SK-N-SH (cell line): ENCODE results near the gene SBF2. TPM values are rescaled to one million over a fixed set of nuclear protein-coding genes. Genes with fewer than 3 reads are reported as not detected.

Experiments
- CTCF ChIA-PET: fragments of 300-600, 350-600 bp; formaldehyde crosslinking; extraction: SDS; loops from one replicate; lab custom pipeline; 2021; lab: Yijun Ruan, JAX
- POLR2A ChIA-PET: fragments of 350-600 bp; sonication (Branson Sonifier 250); formaldehyde crosslinking; extraction: SDS; loops from one replicate; lab custom pipeline; 2020; ENCODE audit warnings: antibody characterized with exemption, inconsistent platforms; lab: Yijun Ruan, JAX
- DNase-seq: peaks from one replicate; pipeline ENCODE4 v3.0.0; 2012
- H2AFZ ChIP-seq: fragments of 200-600 bp; sonication (generic); 2 replicates; pipeline ENCODE4 v1.8.1; 2016; ENCODE audit warnings: antibody characterized with exemption, mild to moderate bottlenecking, low read depth
- H3F3A ChIP-seq: fragments of 200-600 bp; sonication (generic); replicated peaks from 2 replicates; pipeline ENCODE3; 2016; ENCODE audit warnings: antibody characterized with exemption, mild to moderate bottlenecking; ENCODE audit not compliant: insufficient read depth
- H3K27ac ChIP-seq, 2 experiments: fragments of 200-500 bp in 1 of 2; fragments of 200-600 bp in 1 of 2; sonication (Bioruptor generic) in 1 of 2; sonication (generic), shearing (Covaris generic) in 1 of 2; 2 replicates each; pipeline versions ENCODE4 v1.5.1 to v1.6.1; 2014 to 2016; ENCODE audit warnings: low read depth in 2 of 2, inconsistent platforms in 1 of 2, low read length in 1 of 2, mild to moderate bottlenecking in 1 of 2, mixed read lengths in 1 of 2
- H3K27me3 ChIP-seq: fragments of 200-600 bp; sonication (generic), shearing (Covaris generic); 2 replicates; pipeline ENCODE4 v1.6.1; 2016; ENCODE audit warnings: mixed run types; ENCODE audit not compliant: insufficient read depth
- H3K36me3 ChIP-seq, 2 experiments: fragments of 200-500 bp in 1 of 2; fragments of 200-600 bp in 1 of 2; sonication (Bioruptor generic) in 1 of 2; sonication (generic) in 1 of 2; replicated peaks in 1 of 2; 2 replicates each; pipeline versions ENCODE3 to v1.5.1; 2014 to 2016; ENCODE audit warnings: low read length in 1 of 2, mild to moderate bottlenecking in 1 of 2; ENCODE audit not compliant: insufficient read depth in 2 of 2, control insufficient read depth in 1 of 2
- H3K4me1 ChIP-seq, 2 experiments: fragments of 200-500 bp in 1 of 2; fragments of 200-600 bp in 1 of 2; sonication (Bioruptor generic) in 1 of 2; sonication (generic), shearing (Covaris generic) in 1 of 2; 2 replicates each; pipeline versions ENCODE4 v1.5.1 to v1.6.1; 2014 to 2016; ENCODE audit warnings: low read depth in 1 of 2, low read length in 1 of 2, mixed run types in 1 of 2; ENCODE audit not compliant: insufficient read depth in 2 of 2, control insufficient read depth in 1 of 2
- H3K4me2 ChIP-seq: fragments of 200-600 bp; sonication (generic), shearing (Covaris generic); 2 replicates; pipeline ENCODE4 v1.6.1; 2017; ENCODE audit warnings: mixed run types
- H3K4me3 ChIP-seq, 2 experiments: fragments of 200-500 bp in 1 of 2; fragments of 200-600 bp in 1 of 2; sonication (Bioruptor generic) in 1 of 2; sonication (generic), shearing (Covaris generic) in 1 of 2; 2 replicates each; pipeline versions ENCODE4 v1.5.1 to v1.8.1; 2014 to 2016; ENCODE audit warnings: low read depth in 2 of 2, inconsistent platforms in 1 of 2, low read length in 1 of 2, mild to moderate bottlenecking in 1 of 2, mixed read lengths in 1 of 2, moderate library complexity in 1 of 2
- H3K79me2 ChIP-seq: fragments of 200-600 bp; sonication (generic); 2 replicates; pipeline ENCODE4 v1.8.1; 2017; ENCODE audit warnings: mild to moderate bottlenecking; ENCODE audit not compliant: insufficient read depth
- H3K9ac ChIP-seq: fragments of 200-600 bp; sonication (generic); 2 replicates; pipeline ENCODE4 v1.6.1; 2017; ENCODE audit warnings: mixed run types
- H3K9me2 ChIP-seq: fragments of 200-600 bp; sonication (generic); 2 replicates; pipeline ENCODE4 v1.6.1; 2017; ENCODE audit warnings: mixed run types
- H3K9me3 ChIP-seq: fragments of 200-600 bp; sonication (generic); 2 replicates; pipeline ENCODE4 v1.6.1; 2017; ENCODE audit warnings: mixed run types, mild to moderate bottlenecking, moderate library complexity
- H4K20me1 ChIP-seq: fragments of 200-600 bp; sonication (generic); 2 replicates; pipeline ENCODE4 v1.6.1; 2017; ENCODE audit warnings: mild to moderate bottlenecking, mixed run types; ENCODE audit not compliant: insufficient read depth
- CTCF ChIP-seq: fragments of 200-600 bp; sonication (generic); IDR thresholded peaks from 2 replicates; pipeline ENCODE4 v1.6.1; 2017; ENCODE audit warnings: antibody characterized with exemption, mild to moderate bottlenecking, moderate library complexity
- ELF1 ChIP-seq: IDR thresholded peaks from 2 replicates; pipeline ENCODE4 v1.4.0; 2012
- EP300 ChIP-seq, 2 experiments: IDR thresholded peaks; 2 replicates each; pipeline versions ENCODE4 v1.4.0 to v1.6.1; 2012; ENCODE audit warnings: borderline replicate concordance in 1 of 2, low read depth in 1 of 2, low read length in 1 of 2
- FOSL2 ChIP-seq: IDR thresholded peaks from 2 replicates; pipeline ENCODE4 v1.4.0; 2012; ENCODE audit warnings: low read depth, mild to moderate bottlenecking, moderate library complexity, borderline replicate concordance
- JUND ChIP-seq: IDR thresholded peaks from 2 replicates; pipeline ENCODE4 v1.4.0; 2012
- MXI1 ChIP-seq: IDR thresholded peaks from 2 replicates; pipeline ENCODE4 v1.6.1; 2012; ENCODE audit warnings: mild to moderate bottlenecking, low read depth, low read length, improper control_type of control experiment
- SIN3A ChIP-seq: IDR thresholded peaks from 2 replicates; pipeline ENCODE4 v1.6.1; 2012; ENCODE audit warnings: low read depth, mild to moderate bottlenecking, low read length, moderate library complexity, borderline replicate concordance
- TAF1 ChIP-seq: IDR thresholded peaks from 2 replicates; pipeline ENCODE4 v1.6.1; 2012; ENCODE audit warnings: low read depth, mild to moderate bottlenecking, low read length, moderate library complexity, borderline replicate concordance
- TCF12 ChIP-seq: IDR thresholded peaks from 2 replicates; pipeline ENCODE4 v1.4.0; 2012
- WGBS: methylation state at CpG from one replicate; pipeline ENCODE4 v1.1.6; 2017; ENCODE audit warnings: low lambda C conversion rate; 5-methylcytosine and 5-hydroxymethylcytosine counted together
- polyA plus RNA-seq, 3 experiments: library from polyadenylated mRNA; depleted of rRNA; stranded (reverse); fragments of >200 nt; gene quantifications; 2 replicates each; pipeline ENCODE4 v1.2.3, GENCODE V29; 2012
- TF ChIP-seq, protein P1 (sequence below): IDR thresholded peaks from 2 replicates; pipeline ENCODE4 v1.4.0; 2012; ENCODE audit warnings: low read depth, borderline replicate concordance

Gene SBF2
- polyA plus RNA-seq, 1 of the 3 experiments (the other 2 are of a cell fraction), result 23.0 TPM

GRCh38 chr11:9753021-9753420, 541.0 kb downstream of the SBF2 start:
- Histone ChIP-seq H3K27me3 (no peaks in the 10 kb centered on the region), H4K20me1 (no peaks in the 10 kb centered on the region), H3K79me2 (no peaks in the 10 kb centered on the region), H3K9me3 (no peaks in the 10 kb centered on the region), H3K9me2 (no peaks in the 10 kb centered on the region), H3K4me1 (peaks cover 17 to 21% of the 10 kb centered on the region in 2 experiments; a peak in 3 of 4 replicates), H3K27ac (peak overlapping the region in 1 of 2 experiments; percentile 69; a peak in 2 of 4 replicates), H3K9ac (peak overlapping the region; percentile 12; the same call in 1 of the 2 replicates), H3F3A (peaks cover 22% of the 10 kb centered on the region), H3K4me3 (no peak overlapping the region), H3K36me3 (peaks cover 12 to 20% of the 10 kb centered on the region in 2 experiments), H2AFZ (no peak overlapping the region), H3K4me2 (0 out of 2 replicates have a peak overlapping the region, but pooled peaks have one; percentile 37)
- ChIA-PET POLR2A (no interaction called here), CTCF (interaction anchor here (0.7 to 1.6 kb wide), 2 partner anchors 246 to 567 kb away, joined by 3 to 5 read pairs; no protein-coding TSS in a partner anchor)
- DNase-seq, result no peak
- 53% methylated on average over 3 of the region's 3 CpGs for WGBS
- no peak for TF ChIP-seq MXI1
- TF ChIP-seq TCF12, result 0 out of 2 replicates have a peak, but pooled peaks have one; percentile 13
- peak; percentile 37; the same call in 1 of the 2 replicates for TF ChIP-seq JUND
- TF ChIP-seq FOSL2, result peak; percentile 58; the same call in 1 of the 2 replicates
- TF ChIP-seq CTCF, result no peak
- TF ChIP-seq SIN3A, result no peak
- TF ChIP-seq TAF1, result no peak
- no peak for TF ChIP-seq EP300 (IDR thresholded peaks at IDR 0.05; ENCODE audit: borderline replicate concordance in 1 of 2, low read depth in 1 of 2, low read length in 1 of 2)

DNA sequence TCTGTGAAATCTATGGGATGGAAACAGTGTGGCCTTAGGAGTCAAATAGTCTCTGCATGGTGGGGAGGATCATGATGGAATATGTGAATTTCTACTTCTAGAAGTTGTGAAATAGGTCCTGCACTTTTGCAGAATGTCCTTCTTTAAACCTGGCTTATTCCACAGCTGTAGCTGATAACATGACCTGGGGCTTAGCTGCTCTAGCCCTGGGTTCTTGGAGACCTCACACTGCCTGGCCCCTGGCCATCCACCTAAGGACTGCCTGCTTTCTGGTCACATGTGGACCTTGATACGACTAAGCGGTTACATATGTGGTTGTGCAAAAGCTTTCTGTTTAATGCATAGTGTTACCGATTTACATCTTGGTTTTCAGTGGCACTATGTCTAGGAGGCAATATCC, 541.9 kb downstream of the SBF2 start:
- Histone ChIP-seq H3K27ac (peak overlapping the region; percentile 34 to 69), H3K36me3 (peaks cover 12 to 20% of the 10 kb centered on the region in 2 experiments), H3K9me3 (no peaks in the 10 kb centered on the region), H3F3A (peaks cover 22% of the 10 kb centered on the region), H3K27me3 (no peaks in the 10 kb centered on the region), H3K9me2 (no peaks in the 10 kb centered on the region), H4K20me1 (no peaks in the 10 kb centered on the region), H3K79me2 (no peaks in the 10 kb centered on the region), H3K4me1 (peaks cover 13 to 17% of the 10 kb centered on the region in 2 experiments; a peak in 3 of 4 replicates), H2AFZ (no peak overlapping the region), H3K4me2 (no peak overlapping the region), H3K9ac (no peak overlapping the region), H3K4me3 (no peak overlapping the region)
- ChIA-PET POLR2A (interaction anchor here (0.6 kb wide), 1 partner anchor 654 kb away, joined by 3 read pairs; no protein-coding TSS in a partner anchor), CTCF (interaction anchor here (1.2 kb wide), 1 partner anchor 14 kb away, joined by 3 read pairs; no protein-coding TSS in a partner anchor)
- DNase-seq, result peak; percentile 43
- TF ChIP-seq ELF1, result no peak
- TF ChIP-seq, protein P1, sequence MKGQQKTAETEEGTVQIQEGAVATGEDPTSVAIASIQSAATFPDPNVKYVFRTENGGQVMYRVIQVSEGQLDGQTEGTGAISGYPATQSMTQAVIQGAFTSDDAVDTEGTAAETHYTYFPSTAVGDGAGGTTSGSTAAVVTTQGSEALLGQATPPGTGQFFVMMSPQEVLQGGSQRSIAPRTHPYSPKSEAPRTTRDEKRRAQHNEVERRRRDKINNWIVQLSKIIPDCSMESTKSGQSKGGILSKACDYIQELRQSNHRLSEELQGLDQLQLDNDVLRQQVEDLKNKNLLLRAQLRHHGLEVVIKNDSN, result 0 out of 2 replicates have a peak, but pooled peaks have one; percentile 13
- WGBS, result 80% methylated on average over 3 of the region's 3 CpGs
